ENCODE results near the gene DHPS. TPM values are rescaled to one million over a fixed set of nuclear protein-coding genes. Genes with fewer than 3 reads are reported as not detected.

DHPS gene
- total and polyA plus RNA-seq, 10 donors, result 55.1 to 158 (median 93.8) TPM

- Histone ChIP-seq H3K9me3 (no peaks in the 10 kb centered on the region), H3K36me3 (peaks cover 0 to 83% (median 78%) of the 10 kb centered on the region in 6 donors), H3K27me3 (replicated peaks in 1 of 7) (no peaks in the 10 kb centered on the region), H3K27ac (peak overlapping the region in 1 of 8 donors; percentile 12), H3K4me3 (no peak overlapping the region), H3K4me1 (peaks cover 9 to 64% (median 31%) of the 10 kb centered on the region in 6 donors)
- 88 to 94% (median 91%) methylated on average over 13 to 15 of the region's 15 CpGs for WGBS, 5 donors
- TF ChIP-seq POLR2A (IDR thresholded peaks at IDR 0.05), result no peak
- no peak for TF ChIP-seq CTCF (IDR thresholded peaks at IDR 0.05 in 8 of 11, conservative IDR thresholded peaks at IDR 0.05 in 3 of 11)
- TF ChIP-seq POLR2AphosphoS5 (IDR thresholded peaks at IDR 0.05), result peak in 1 of 3 donors; percentile 19
- no peak for DNase-seq
- intact Hi-C loops (cut with DNase I; ENCODE audit: low total_unique reads), result no loop called here
These were observed 5.7 kb downstream of the DHPS start for GRCh38 chr19:12675940-12676339.

- H3K9me3 ChIP-seq, result no peaks in the 10 kb centered on the region
- H3K36me3 ChIP-seq, result peaks cover 0 to 83% (median 78%) of the 10 kb centered on the region in 6 donors
- H3K27me3 ChIP-seq (replicated peaks in 1 of 7), result no peaks in the 10 kb centered on the region
- no peak for TF ChIP-seq POLR2A (IDR thresholded peaks at IDR 0.05)
- TF ChIP-seq CTCF (IDR thresholded peaks at IDR 0.05 in 8 of 11, conservative IDR thresholded peaks at IDR 0.05 in 3 of 11), result no peak
- peak in 2 of 3 donors; percentile 17 to 54 for TF ChIP-seq POLR2AphosphoS5 (IDR thresholded peaks at IDR 0.05)
- WGBS, 5 donors, result 93 to 95% (median 94%) methylated on average over 8 to 10 of the region's 10 CpGs
- H3K4me3 ChIP-seq, result no peak overlapping the region
- H3K4me1 ChIP-seq, result peaks cover 10 to 64% (median 31%) of the 10 kb centered on the region in 6 donors
- no peak for DNase-seq
- H3K27ac ChIP-seq, result no peak overlapping the region
- intact Hi-C loops (cut with DNase I; ENCODE audit: low total_unique reads), result no loop called here
These were observed 6.3 kb downstream of the DHPS start for GRCh38 chr19:12675399-12675798.

GRCh38 chr19:12672744-12673143, 8.9 kb downstream of the DHPS start:
- intact Hi-C loops (cut with DNase I; ENCODE audit: low total_unique reads), result loop anchor here (5.0 kb wide), 1 partner anchor 110 kb away; no protein-coding TSS in a partner anchor
- H3K4me1 ChIP-seq, result peaks cover 22 to 67% (median 42%) of the 10 kb centered on the region in 6 donors
- TF ChIP-seq POLR2A (IDR thresholded peaks at IDR 0.05) (no peak), CTCF (IDR thresholded peaks at IDR 0.05 in 8 of 11, conservative IDR thresholded peaks at IDR 0.05 in 3 of 11) (no peak), POLR2AphosphoS5 (IDR thresholded peaks at IDR 0.05) (peak in 1 of 3 donors; percentile 49)
- no peak overlapping the region for H3K27ac ChIP-seq
- no peak overlapping the region for H3K4me3 ChIP-seq
- DNase-seq, result no peak
- peaks cover 0 to 63% (median 57%) of the 10 kb centered on the region in 6 donors for H3K36me3 ChIP-seq
- no peaks in the 10 kb centered on the region for H3K27me3 ChIP-seq (replicated peaks in 1 of 7)
- WGBS, 5 donors, result 88 to 98% (median 92%) methylated on average over 3 to 10 of the region's 10 CpGs
- no peaks in the 10 kb centered on the region for H3K9me3 ChIP-seq

- intact Hi-C loops (cut with DNase I; ENCODE audit: low total_unique reads), result loop anchor here (5.0 kb wide), 1 partner anchor 108 kb away; no protein-coding TSS in a partner anchor
These were observed 11.3 kb downstream of the DHPS start for GRCh38 chr19:12670159-12670928.

More at GRCh38 chr19:12670159-12670928, 11.3 kb downstream of the DHPS start:
- 45 to 56% (median 45%) methylated on average over 8 to 26 of the region's 26 CpGs for WGBS, 5 donors
- H3K27me3 ChIP-seq (replicated peaks in 1 of 7), result no peaks in the 10 kb centered on the region
- peak; percentile 85 for DNase-seq
- H3K4me1 ChIP-seq, result peaks cover 26 to 77% (median 52%) of the 10 kb centered on the region in 6 donors
- peak overlapping the region; percentile 84 to 98 (median 96) for H3K27ac ChIP-seq
- H3K9me3 ChIP-seq, result no peaks in the 10 kb centered on the region
- peaks cover 0 to 41% (median 34%) of the 10 kb centered on the region in 6 donors for H3K36me3 ChIP-seq
- TF ChIP-seq POLR2A (IDR thresholded peaks at IDR 0.05) (no peak), CTCF (IDR thresholded peaks at IDR 0.05 in 8 of 11, conservative IDR thresholded peaks at IDR 0.05 in 3 of 11) (no peak), POLR2AphosphoS5 (IDR thresholded peaks at IDR 0.05) (no peak)
- peak overlapping the region; percentile 77 to 98 (median 94) for H3K4me3 ChIP-seq
